Inflammatory macrophage treated with lipopolysaccharide for 1 hour (primary cell): ENCODE results near the gene CCDC78.

Experiments used
- DNase-seq, 2 donors: peaks; one replicate each; pipeline ENCODE4 v3.0.0-alpha.2; 2020 to 2022

CCDC78 gene

DNA sequence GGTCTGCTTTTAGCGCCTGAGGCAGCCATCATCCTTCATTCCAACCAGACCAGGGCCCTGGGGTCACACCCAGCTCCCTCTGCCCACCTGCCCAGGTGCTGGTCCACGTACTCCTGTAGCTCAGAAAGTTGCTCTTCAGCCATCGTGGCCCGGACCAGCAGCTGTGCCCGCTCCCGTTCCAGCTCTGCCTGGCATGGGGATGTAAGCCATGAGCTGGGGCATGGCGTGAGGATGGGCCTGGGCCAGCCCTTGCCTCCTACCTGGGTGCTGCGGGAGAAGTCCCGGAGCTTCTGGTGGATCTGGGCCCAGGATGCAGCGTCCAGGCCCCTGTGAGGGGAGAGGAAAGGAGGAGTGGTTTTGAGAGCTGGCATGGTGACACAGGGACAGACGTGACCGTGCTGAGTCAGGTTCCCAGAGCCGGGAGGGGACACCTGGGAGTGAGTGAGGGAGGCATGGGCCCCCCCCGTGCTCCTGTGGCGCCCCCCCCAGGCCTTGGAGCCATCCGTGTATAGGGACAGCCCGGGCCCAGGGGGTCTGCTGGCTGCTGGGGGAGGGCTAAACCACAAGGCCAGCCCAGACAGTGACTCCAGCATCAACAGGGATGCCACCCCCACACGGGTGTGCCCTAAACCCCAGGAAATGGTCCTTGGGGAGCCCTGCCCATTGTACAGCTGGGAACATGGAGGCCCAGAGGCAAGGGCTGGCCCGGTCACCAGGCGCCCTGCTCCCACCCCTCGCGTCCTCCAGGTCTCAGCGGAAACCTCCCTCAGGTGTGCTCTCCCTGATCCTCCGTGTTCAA, 3.2 kb downstream of the CCDC78 start:
- no peak for DNase-seq

DNA sequence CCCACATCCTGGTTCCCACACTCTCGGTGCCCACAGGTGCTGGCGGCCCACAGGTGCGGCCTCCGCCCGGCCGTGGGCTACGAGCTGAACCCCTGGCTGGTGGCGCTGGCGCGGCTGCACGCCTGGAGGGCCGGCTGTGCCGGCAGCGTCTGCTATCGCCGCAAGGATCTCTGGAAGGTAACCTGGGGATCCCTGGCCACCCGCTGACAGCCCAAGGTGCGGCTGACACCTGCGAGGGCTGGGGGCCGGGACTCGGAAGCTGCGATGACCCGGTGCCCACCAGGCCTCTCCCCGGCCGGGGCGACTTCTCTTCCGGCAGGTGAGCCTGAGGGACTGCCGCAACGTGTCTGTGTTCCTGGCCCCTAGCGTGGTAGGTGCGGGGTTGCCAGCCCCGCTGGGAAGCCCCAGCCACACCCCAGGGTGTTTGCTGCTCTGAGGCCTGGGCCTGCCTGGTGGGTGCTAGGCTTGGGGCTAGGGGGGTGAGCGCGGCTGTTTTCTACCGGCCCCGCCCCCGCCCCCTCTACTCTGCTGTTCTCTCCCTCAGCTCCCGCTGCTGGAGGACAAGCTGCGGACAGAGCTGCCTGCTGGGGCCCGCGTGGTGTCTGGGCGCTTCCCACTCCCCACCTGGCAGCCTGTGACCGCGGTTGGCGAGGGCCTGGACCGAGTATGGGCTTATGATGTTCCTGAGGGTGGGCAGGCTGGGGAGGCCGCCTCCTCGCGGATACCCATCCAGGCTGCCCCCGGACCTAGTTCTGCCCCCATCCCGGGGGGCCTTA, 4.3 kb downstream of the CCDC78 start:
- no peak for DNase-seq

DNA sequence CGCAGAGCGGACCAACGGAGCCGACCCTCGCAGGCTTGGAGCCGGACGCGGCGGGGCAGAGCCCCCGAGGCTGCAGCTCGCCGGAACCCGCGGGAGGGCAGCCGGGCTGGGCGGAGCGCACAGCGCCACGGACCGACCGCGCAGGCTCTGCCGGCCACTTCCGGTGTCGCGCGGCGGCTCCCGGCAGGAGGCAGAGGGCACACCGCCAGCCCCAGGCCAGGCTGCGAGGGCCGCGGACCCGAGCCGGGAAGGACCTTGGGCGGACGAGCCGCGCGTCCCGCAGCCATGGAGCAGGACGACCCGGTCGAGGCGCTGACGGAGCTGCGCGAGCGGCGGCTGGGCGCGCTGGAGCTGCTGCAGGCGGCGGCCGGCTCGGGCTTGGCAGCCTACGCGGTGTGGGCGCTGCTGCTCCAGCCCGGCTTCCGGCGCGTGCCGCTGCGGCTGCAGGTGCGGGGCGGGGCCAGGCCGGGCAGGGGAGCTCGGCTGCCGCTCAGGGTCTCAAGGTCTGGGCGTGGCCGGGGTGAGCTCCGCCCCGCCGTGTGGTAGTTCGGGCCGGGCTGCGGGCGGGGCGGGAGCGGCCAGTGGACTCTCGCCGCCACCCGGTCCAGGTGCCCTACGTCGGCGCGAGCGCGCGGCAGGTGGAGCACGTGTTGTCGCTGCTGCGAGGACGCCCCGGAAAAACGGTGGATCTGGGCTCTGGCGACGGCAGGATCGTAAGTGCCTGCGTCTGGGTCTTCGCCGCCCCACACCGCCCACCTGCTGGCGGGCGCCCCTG, 5.1 kb downstream of the CCDC78 start, which contains the start of gene ANTKMT:
Gene ANTKMT, plus strand, starts transcription at position 157 of the 775 bp plus-strand sequence. Its CDS starts 129 bp downstream, at position 286.
- DNase-seq = peak; percentile 52 to 62

GRCh38 chr16:720447-720989, 5.7 kb downstream of the CCDC78 start:
- peak in 1 of 2 donors; percentile 23 for DNase-seq

DNA sequence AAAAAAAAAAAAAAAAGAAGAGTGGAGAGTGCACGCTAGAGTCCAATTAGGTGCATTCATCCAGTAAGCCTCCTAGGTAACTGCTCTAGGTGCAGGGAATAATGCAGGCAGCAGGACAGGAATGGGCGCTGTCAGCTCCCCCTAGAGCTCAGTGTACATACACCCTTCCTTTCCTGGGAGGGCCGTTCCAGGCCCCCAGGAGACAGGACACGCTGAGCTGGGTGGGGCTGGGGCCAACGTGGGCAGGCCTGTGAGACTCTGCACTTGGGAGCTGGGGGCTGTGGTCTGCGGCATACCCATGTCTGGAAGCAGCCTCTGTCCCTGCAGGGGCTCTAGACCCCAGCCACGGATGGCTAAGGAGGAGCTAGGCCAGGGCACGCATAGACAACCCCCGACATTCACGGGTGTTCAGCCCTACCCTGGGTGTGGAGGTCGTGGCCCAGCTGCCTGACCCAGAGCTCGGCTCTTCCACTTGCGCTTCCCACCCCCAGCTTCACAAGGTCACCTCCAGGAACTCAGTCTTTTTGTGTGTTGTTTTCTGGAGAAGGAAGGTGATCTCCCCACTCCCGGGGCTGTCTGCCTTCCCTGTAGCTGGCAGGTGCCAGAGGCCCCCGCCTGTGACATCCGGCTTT, 6.3 kb downstream of the CCDC78 start:
- DNase-seq = no peak

- no peak for DNase-seq
Measured at GRCh38 chr16:718922-719321, 7.3 kb downstream of the CCDC78 start.

GRCh38 chr16:718389-718788, 7.9 kb downstream of the CCDC78 start:
- DNase-seq = no peak

DNA sequence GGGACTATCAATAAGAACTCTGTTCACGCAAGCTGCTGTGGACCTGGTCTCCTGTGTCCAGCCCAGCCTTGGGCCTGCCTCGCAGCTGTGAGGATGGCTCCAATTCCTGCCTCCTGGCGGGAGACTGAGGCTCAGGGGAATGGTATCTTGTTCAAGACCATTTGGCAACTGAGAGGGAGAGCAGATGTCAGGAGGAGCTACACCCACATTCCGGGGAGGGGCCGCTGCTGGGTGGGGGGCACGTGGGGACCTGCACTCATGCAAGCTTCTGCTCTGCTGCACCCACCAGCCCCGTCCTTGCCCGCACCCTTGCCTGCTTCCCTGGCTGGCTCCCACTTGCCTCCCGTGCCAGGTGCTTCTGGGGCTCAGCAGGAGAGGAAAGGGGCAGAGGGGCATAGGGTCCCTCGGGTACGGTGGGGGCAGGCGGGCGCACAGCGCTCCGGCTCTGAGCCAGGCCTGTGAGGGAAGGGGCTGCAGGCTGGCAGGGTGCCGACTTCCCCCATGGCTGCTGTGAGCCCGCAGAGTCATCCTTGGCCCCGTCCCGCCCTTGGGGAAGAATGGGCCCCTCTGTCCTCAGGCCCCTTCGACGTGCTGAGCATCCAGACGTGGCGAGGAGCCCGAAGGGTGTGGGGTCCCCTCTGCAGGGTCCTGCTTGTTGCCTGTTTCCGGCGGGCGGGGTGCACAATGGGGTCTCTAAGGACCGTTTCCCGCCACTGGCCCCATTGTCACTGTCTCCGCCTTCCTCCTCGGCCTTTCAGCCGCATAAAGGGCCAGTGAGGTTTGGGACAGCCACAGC, 8.6 kb downstream of the CCDC78 start:
- no peak for DNase-seq

GRCh38 chr16:716768-717325, 9.4 kb downstream of the CCDC78 start:
- no peak for DNase-seq

DNA sequence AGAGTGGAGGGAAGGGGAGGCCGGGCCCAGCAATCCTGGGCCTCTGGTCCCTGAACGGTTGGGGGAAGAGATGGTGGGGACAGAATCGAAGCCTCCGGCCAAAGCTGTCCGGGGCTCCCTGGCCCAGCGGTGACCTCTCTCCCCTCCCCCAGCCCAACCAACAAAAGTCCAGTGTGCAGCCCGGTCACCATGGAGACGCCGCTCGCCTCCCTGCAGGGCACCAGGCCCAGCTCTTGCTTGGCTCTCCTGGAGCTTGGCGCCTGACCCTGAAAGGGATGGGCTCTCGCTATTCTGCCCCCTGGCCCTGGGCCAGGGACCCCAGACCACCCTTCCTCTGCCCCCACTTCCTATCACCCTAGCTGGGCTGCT, 10.1 kb downstream of the CCDC78 start:
- no peak for DNase-seq

- DNase-seq = no peak
Measured at GRCh38 chr16:715477-716199, 10.6 kb downstream of the CCDC78 start.

GRCh38 chr16:714558-715476, 11.4 kb downstream of the CCDC78 start, which contains the start of gene METRN:
Gene METRN (plus strand): TSS chr16:715118. CDS start chr16:715290, 172 bp downstream.
- peak; percentile 69 to 87 for DNase-seq

DNA sequence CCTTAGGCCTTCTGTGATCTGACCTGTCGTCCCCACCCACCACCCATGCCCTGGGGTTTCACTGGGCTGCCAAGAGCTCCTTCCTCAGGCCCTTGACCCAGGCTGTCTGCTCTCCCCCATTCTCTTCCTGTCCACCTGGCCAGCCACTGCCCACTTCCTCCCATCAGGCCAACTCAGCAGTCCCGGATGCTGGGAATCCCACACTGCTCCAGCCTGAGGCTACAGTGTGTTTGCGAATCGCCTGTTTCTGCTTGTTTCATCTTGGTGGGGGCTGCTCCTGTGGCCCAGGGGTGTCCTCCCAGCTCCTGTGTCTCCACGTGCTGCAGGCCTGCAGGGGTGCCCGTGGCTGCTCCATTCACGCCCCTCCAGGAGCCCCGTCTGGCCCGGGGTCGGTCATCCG, 12.2 kb downstream of the CCDC78 start:
- no peak for DNase-seq

GRCh38 chr16:712740-713250, 13.4 kb downstream of the CCDC78 start:
- DNase-seq = peak; percentile 43 to 56

GRCh38 chr16:711548-712320, 14.5 kb downstream of the CCDC78 start:
- peak; percentile 41 to 84 for DNase-seq

GRCh38 chr16:711084-711483, 15.2 kb downstream of the CCDC78 start:
- DNase-seq = no peak

DNA sequence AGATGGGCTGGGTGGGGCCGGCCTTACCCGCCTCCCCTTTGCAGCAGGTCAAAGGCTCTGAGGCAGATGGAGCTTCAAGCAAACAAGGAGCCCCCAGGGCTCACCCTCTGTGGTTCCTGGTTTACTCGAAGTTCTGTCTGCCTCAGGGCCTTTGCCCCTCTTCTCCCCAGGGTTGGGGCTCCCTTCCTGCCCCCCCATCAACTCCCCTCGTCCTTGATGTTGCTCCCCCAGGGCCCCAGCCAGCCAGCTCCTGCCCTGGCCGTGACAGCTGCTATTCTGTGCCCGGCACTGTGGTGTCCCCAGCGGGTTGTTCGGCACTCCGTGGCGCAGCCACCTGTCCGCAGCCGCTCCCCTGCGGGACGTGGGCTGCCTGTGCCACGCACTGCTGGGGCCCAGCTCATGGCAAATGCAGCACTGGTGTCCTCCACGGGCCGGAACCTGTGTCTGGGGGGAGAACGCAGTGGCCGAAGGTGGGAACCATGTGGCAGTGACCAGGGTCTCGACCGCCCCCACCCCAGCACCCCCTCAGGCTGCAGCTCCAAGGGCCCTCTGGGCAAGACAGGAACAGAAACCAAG, 15.7 kb downstream of the CCDC78 start:
- no peak for DNase-seq
